Measurements from ENCODE around the gene AKAP6. TPM values are rescaled to one million over a fixed set of nuclear protein-coding genes. Genes with fewer than 3 reads are reported as not detected.

The AKAP6 gene
- total RNA-seq, 8 experiments from 2014 or later, result 0.76 to 92.9 (median 54.0) TPM

DNA sequence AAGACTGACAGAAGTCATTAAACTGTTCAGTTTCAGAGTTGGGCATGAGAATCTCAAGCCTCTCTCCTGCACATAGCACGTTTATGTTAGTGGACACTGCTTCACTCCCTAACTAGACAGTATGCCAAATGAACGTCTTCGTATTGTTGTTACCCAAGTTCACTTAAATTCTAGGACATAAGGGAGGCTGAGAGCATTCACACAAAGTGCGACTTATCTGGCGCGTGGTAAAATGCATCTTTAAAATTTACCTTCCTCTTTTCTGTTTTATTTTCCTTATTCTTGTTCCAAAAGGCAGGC, 166.3 kb downstream of the AKAP6 start:
- H3K4me3 ChIP-seq, result no peak overlapping the region
- peaks cover 18% of the 10 kb centered on the region in 2 donors for H3K4me1 ChIP-seq (replicated peaks in 1 of 2)
- H3K27ac ChIP-seq, result no peak overlapping the region
- in situ Hi-C loops (cut with MboI; ENCODE audit: low pct_unique_long_range_greater_than_20kb in 2 of 9, low sequenced_read_pairs in 9 of 9, unreplicated experiment in 9 of 9), result no loop called here
- 38 to 94% (median 87%) methylated on average over 2 to 6 of the region's 6 CpGs; no CpG with 5 or more reads in 3 of the 10 experiments for WGBS, 10 experiments
- no peak for ATAC-seq (replicated peaks in 6 of 8)

- Histone ChIP-seq H3K4me3 (no peak overlapping the region), H3K4me1 (replicated peaks in 1 of 2) (peaks cover 15 to 17% of the 10 kb centered on the region in 2 donors), H3K27ac (no peak overlapping the region)
- ATAC-seq (replicated peaks in 6 of 8), result no peak
- in situ Hi-C loops (cut with MboI; ENCODE audit: low pct_unique_long_range_greater_than_20kb in 2 of 9, low sequenced_read_pairs in 9 of 9, unreplicated experiment in 9 of 9), result no loop called here
Observed at GRCh38 chr14:32497248-32497647, 168.2 kb downstream of the AKAP6 start.

DNA sequence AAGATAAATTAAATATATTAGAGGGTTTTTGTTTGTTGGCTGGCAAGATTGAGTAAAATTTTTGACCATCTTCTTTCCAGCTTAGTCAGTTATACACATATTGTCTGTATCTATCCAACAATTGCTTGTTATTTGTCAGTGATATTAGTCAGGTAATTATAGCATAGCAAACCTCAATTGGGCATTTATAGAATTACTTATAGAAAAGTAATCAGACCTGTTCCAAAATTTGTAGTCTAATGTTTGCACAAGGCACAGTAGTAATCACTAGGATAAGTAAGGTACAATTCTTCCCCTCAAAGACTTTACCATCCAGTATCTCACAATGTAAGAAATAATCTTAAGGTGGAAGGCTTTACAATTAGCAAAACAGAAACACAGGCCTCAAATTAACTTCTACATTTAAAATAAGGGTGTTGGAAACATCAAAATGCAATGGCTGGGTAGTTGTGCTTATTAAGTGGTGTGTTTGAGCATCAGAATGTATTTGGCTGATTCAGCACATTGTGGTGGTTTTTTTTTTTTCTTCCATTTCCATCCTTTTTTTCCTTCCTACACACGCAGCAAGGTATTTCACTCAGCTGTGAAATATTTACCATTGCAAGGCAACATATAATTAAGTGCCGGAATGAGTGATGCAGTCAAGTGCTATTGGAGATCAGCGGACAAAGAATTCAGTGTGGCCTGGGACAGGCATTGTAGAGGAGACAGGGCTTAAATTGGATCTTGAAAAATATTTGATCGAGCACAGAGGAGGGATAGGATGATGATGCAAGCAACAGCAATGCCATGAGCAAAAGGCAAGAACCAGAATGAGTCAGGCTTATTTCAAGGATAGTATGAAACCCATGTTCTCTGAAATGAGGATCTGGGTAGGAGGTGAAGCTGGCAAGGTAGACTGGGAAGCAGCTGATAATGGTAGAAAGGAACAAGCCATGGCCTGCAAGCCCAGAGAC, 178.2 kb downstream of the AKAP6 start:
- in situ Hi-C loops (cut with MboI; ENCODE audit: low pct_unique_long_range_greater_than_20kb in 2 of 9, low sequenced_read_pairs in 9 of 9, unreplicated experiment in 9 of 9), result no loop called here
- Histone ChIP-seq H3K4me3 (no peak overlapping the region), H3K4me1 (replicated peaks in 1 of 2) (peaks cover 11 to 22% of the 10 kb centered on the region in 2 donors), H3K27ac (peak overlapping the region; percentile 75 to 84)
- WGBS, 10 experiments, result 0 to 75% (median 44%) methylated on average over 1 to 4 of the region's 4 CpGs
- peak in 5 of 8 experiments; percentile 93 to 96 (median 94) for ATAC-seq (replicated peaks in 6 of 8)

DNA sequence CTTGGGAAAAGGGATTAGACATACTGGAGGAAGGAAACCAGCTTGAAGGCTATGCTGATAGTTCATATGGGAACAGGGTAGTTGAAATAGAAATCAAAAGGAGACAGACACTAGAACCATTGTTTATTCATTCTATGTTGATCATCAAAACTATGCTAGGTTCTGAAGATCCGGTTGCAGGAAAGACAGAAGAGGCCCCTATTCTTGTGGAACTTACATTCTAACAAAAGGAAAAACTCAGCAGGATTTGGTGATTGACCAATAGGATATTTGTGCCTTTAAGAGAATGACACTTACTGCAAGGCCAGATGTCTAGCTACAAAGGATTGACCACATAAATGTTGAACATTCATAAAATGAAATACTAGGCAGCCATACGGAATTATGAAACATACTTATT, 179.2 kb downstream of the AKAP6 start:
- in situ Hi-C loops (cut with MboI; ENCODE audit: low pct_unique_long_range_greater_than_20kb in 2 of 9, low sequenced_read_pairs in 9 of 9, unreplicated experiment in 9 of 9), result no loop called here
- peak overlapping the region; percentile 75 to 84 for H3K27ac ChIP-seq
- ATAC-seq (replicated peaks in 6 of 8), result no peak
- peaks cover 11 to 27% of the 10 kb centered on the region in 2 donors for H3K4me1 ChIP-seq (replicated peaks in 1 of 2)
- 21 to 100% (median 69%) methylated on average over 1 to 2 of the region's 2 CpGs; no CpG with 5 or more reads in 2 of the 10 experiments for WGBS, 10 experiments
- no peak overlapping the region for H3K4me3 ChIP-seq

- in situ Hi-C loops (cut with MboI; ENCODE audit: low pct_unique_long_range_greater_than_20kb in 2 of 9, low sequenced_read_pairs in 9 of 9, unreplicated experiment in 9 of 9), result no loop called here
- no peak overlapping the region for H3K27ac ChIP-seq
- H3K4me1 ChIP-seq (replicated peaks in 1 of 2), result peaks cover 11 to 27% of the 10 kb centered on the region in 2 donors
- peak; percentile 57 to 94 (median 64) for ATAC-seq (replicated peaks in 6 of 8)
- WGBS, 10 experiments, result 6 to 100% (median 83%) methylated on average over 2 to 8 of the region's 10 CpGs; no CpG with 5 or more reads in 1 of the 10 experiments
- no peak overlapping the region for H3K4me3 ChIP-seq
Observed at GRCh38 chr14:32509632-32510187, 180.6 kb downstream of the AKAP6 start.

DNA sequence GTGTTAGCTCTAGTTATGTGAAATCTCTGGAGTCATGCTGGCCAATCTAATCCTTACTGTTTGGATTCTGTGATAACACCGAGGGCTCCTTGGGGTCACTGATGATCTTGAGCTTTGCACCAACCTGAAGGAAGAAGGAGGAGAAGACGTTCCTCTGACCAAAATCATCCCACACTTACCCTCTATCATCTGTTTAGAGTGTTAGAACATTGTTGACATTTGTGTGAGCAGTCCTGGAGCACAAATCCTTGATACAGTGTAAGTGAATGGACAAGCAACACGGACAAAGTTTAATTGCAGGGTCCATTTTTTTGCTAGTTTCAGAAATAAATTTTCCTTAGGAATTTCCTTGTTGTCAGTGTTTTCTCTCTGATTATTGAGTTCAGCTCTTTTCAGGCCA, 181.7 kb downstream of the AKAP6 start:
- Histone ChIP-seq H3K27ac (no peak overlapping the region), H3K4me3 (no peak overlapping the region), H3K4me1 (replicated peaks in 1 of 2) (peaks cover 11 to 27% of the 10 kb centered on the region in 2 donors)
- 14 to 97% (median 50%) methylated on average over 1 to 3 of the region's 3 CpGs for WGBS, 10 experiments
- in situ Hi-C loops (cut with MboI; ENCODE audit: low pct_unique_long_range_greater_than_20kb in 2 of 9, low sequenced_read_pairs in 9 of 9, unreplicated experiment in 9 of 9), result no loop called here
- no peak for ATAC-seq (replicated peaks in 6 of 8)

GRCh38 chr14:32512348-32512747, 183.2 kb downstream of the AKAP6 start:
- in situ Hi-C loops (cut with MboI; ENCODE audit: low pct_unique_long_range_greater_than_20kb in 2 of 9, low sequenced_read_pairs in 9 of 9, unreplicated experiment in 9 of 9), result no loop called here
- 0 to 100% (median 62%) methylated on average over 1 to 3 of the region's 3 CpGs for WGBS, 10 experiments
- no peak overlapping the region for H3K27ac ChIP-seq
- no peak overlapping the region for H3K4me3 ChIP-seq
- no peak for ATAC-seq (replicated peaks in 6 of 8)
- H3K4me1 ChIP-seq (replicated peaks in 1 of 2), result peaks cover 9 to 19% of the 10 kb centered on the region in 2 donors

DNA sequence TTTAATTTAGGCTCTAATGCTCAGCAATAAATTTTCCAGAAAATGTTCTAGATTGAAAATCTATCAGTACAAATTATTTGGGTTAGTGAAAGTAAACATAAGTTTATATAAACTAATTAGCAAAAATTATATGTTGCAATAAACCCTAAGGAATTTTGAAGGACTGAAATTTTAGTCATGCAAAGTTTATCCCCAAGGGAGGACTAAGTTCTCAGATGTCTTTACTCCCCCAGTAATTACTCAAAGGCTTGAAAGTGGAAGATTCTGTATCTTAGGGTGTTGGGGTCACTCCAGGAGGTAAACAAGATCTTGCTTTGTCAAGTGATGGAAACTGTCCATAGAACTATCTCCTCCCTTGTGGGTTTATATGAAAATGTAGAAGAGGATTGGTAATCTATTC, 183.7 kb downstream of the AKAP6 start:
- H3K4me3 ChIP-seq, result no peak overlapping the region
- in situ Hi-C loops (cut with MboI; ENCODE audit: low pct_unique_long_range_greater_than_20kb in 2 of 9, low sequenced_read_pairs in 9 of 9, unreplicated experiment in 9 of 9), result no loop called here
- no peak overlapping the region for H3K27ac ChIP-seq

DNA sequence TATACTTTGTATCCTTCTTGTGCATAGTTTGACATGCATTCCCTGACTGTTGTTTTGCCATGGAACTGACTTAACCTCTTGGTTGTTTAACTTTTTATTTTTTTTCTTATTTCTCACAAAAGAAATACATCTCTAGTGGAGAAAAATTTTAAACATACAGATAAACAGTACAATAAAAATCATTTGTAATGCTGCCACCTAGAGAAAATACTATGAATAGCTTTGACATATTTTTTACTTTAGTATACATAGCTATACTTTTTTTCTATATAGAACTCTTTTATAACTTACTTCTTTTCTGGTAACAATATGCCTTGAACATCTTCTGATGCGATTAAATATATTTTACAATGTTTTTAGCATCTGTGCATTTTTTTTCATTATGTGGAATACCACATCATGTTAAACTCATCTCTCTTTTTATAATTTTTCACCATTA, 184.5 kb downstream of the AKAP6 start:
- in situ Hi-C loops (cut with MboI; ENCODE audit: low pct_unique_long_range_greater_than_20kb in 2 of 9, low sequenced_read_pairs in 9 of 9, unreplicated experiment in 9 of 9), result no loop called here
- Histone ChIP-seq H3K4me1 (replicated peaks in 1 of 2) (peaks cover 0 to 7% of the 10 kb centered on the region in 2 donors), H3K4me3 (no peak overlapping the region), H3K27ac (no peak overlapping the region)
- WGBS, 10 experiments, result 0 to 100% (median 64%) methylated on average over 1 of the region's 1 CpG
- no peak for ATAC-seq (replicated peaks in 6 of 8)

More for the DNA sequence above, 183.7 kb downstream of the AKAP6 start:
- no peak for ATAC-seq (replicated peaks in 6 of 8)
- peaks cover 5 to 14% of the 10 kb centered on the region in 2 donors for H3K4me1 ChIP-seq (replicated peaks in 1 of 2)

DNA sequence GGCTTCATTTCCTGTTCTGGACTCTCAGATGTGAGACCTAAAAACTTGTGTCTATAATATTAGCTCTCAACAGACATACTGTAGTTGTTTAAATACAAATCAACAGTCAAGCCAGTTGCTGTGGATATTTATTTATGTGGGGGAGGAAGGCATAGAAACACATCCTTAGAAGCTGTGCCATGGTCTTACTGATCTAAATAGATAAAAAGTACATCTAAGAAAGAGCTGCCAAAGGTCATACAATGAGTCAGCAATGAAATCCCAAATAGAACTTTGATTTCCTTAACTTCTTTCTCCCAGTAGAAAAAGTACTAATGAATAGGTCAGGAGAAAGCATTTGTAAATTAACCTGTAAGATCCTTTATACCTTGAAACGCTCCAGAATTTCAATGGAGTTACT, 185.1 kb downstream of the AKAP6 start:
- no peak for ATAC-seq (replicated peaks in 6 of 8)
- in situ Hi-C loops (cut with MboI; ENCODE audit: low pct_unique_long_range_greater_than_20kb in 2 of 9, low sequenced_read_pairs in 9 of 9, unreplicated experiment in 9 of 9), result no loop called here
- Histone ChIP-seq H3K4me1 (replicated peaks in 1 of 2) (peaks cover 0 to 7% of the 10 kb centered on the region in 2 donors), H3K4me3 (no peak overlapping the region), H3K27ac (no peak overlapping the region)
- WGBS, 10 experiments, result 0 to 82% (median 44%) methylated on average over 1 of the region's 1 CpG; no CpG with 5 or more reads in 1 of the 10 experiments

DNA sequence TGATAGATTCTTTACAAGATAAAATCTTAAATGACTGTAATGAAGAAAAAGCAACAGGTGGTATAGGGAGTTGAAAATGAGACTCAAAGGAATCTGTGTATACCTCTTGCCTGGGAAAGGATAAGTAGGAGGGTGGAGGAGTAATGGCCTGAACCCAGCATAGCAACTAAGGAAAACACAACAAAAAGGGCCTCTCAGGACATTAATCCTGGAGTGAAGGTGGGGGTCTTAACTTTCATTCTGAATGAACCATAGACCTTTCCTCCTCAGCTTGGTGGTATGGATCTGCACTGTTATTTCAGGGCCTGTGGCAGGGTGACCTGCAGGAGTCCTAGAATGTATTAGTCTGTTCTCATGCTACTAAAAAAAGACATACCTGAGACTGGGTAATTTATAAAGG, 185.6 kb downstream of the AKAP6 start:
- Histone ChIP-seq H3K4me1 (replicated peaks in 1 of 2) (peaks cover 0 to 7% of the 10 kb centered on the region in 2 donors), H3K27ac (no peak overlapping the region), H3K4me3 (no peak overlapping the region)
- ATAC-seq (replicated peaks in 6 of 8), result no peak
- in situ Hi-C loops (cut with MboI; ENCODE audit: low pct_unique_long_range_greater_than_20kb in 2 of 9, low sequenced_read_pairs in 9 of 9, unreplicated experiment in 9 of 9), result no loop called here

GRCh38 chr14:32524609-32525375, 195.7 kb downstream of the AKAP6 start:
- 25 to 100% (median 48%) methylated on average over 1 to 3 of the region's 3 CpGs; no CpG with 5 or more reads in 4 of the 10 experiments for WGBS, 10 experiments
- H3K4me3 ChIP-seq, result no peak overlapping the region
- H3K27ac ChIP-seq, result no peak overlapping the region
- no peaks in the 10 kb centered on the region for H3K4me1 ChIP-seq (replicated peaks in 1 of 2)
- peak in 5 of 8 experiments; percentile 36 to 67 (median 59) for ATAC-seq (replicated peaks in 6 of 8)
- in situ Hi-C loops (cut with MboI; ENCODE audit: low pct_unique_long_range_greater_than_20kb in 2 of 9, low sequenced_read_pairs in 9 of 9, unreplicated experiment in 9 of 9), result no loop called here

GRCh38 chr14:32525591-32525990, 196.5 kb downstream of the AKAP6 start:
- H3K27ac ChIP-seq, result no peak overlapping the region
- 0 to 100% (median 78%) methylated on average over 1 to 2 of the region's 2 CpGs; no CpG with 5 or more reads in 1 of the 10 experiments for WGBS, 10 experiments
- H3K4me3 ChIP-seq, result no peak overlapping the region
- in situ Hi-C loops (cut with MboI; ENCODE audit: low pct_unique_long_range_greater_than_20kb in 2 of 9, low sequenced_read_pairs in 9 of 9, unreplicated experiment in 9 of 9), result no loop called here
- ATAC-seq (replicated peaks in 6 of 8), result no peak
- H3K4me1 ChIP-seq (replicated peaks in 1 of 2), result no peaks in the 10 kb centered on the region
